ENCODE measurements around the gene NT5C. TPM values are rescaled to one million over a fixed set of nuclear protein-coding genes. Genes with fewer than 3 reads are reported as not detected.
"Not testable (repeated sequence)": the region's sequence is repeated elsewhere in the genome, so short reads cannot be mapped to it uniquely, and the experiment has no call there.

NT5C gene
- total RNA-seq, 1 donor from 2014 or later, result 24.6 TPM

DNA sequence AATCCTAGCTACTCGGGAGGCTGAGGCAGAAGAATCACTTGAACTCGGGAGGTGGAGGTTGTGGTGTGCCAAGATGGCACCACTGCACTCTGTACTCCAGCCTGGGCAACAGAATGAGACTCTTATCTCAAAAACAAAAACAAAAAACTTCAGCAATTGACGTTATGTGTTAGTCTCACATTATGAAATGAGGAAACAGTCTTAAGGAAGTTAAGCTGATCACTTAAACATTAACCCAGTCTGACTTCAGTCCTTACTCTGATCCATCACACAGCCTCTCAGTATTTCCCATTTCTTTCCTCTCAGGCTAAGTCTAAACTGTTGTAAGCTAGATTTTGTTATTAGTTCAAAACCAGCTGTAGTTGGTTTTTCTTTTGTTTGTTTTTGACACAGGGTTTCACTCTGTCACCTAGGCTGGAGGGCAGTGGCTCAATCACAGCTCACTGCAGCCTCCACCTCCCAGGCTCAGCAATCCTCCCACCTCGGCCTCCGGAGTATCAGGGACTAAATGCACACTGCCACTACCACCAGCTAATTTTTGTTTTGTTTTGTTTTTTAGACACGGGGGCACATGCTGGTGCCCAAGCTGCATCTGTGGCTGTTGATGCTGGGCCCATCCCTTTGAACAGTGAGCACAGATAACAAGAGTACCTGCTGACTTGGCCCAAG is 16.5 kb upstream of the NT5C start:
- DNase-seq (no peak), ATAC-seq (ENCODE audit: poor library complexity) (no peak)
- intact Hi-C loops (cut with DNase I), result no loop called here

DNA sequence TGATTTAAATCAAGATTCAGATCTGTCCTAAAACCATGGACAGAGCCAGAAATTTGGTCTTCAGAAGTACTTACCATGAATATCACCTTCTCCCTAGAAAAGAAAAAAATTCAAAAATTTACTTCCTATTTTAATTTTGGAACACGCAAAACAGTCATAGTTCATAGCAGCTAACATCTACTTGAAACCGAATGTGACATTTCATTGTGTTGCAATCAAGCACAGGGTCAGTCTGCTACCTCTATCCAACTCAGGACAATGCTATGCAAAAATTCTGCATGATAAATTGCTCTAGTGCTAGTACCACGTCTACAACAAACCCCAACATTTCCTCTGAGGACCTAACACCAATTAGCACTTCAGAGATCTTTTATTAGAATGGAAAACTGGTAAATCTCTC is 15.1 kb upstream of the NT5C start:
- ATAC-seq (ENCODE audit: poor library complexity) (no peak), DNase-seq (no peak)
- intact Hi-C loops (cut with DNase I), result no loop called here

DNA sequence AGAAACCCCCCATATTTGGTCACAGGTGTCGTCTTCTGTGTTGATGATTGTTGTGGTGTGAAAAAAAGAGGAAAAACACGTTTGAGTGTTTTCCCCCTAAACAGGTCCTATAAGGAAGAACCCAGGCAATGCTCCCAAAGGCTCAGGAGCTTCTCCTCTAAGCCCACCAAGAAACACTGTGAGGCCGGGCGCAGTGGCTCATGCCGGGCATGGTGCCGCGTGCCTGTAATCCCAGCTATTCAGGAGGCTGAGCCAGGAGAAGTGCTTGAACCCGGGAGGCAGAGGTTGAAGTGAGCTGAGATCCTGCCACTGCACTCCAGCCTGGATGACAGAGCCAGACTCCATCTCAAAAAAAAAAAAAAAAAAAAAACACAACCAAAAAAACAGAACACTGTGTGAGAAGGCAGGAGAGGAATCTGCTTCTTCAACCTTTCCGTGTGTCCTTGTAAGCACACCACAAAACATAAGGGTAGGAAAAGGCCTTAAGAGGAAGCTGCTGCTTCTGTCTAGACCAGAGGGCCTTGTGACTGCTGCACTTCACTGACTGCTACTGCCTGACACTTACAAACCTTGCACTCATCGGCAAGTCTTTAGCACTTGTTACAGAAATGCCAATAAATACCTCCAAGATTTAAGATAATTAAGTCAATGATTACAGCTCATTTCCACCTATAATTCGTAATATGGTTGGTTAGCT is 13.4 kb upstream of the NT5C start:
- intact Hi-C loops (cut with DNase I), result no loop called here
- ATAC-seq (ENCODE audit: poor library complexity), result no peak
- no peak for DNase-seq

DNA sequence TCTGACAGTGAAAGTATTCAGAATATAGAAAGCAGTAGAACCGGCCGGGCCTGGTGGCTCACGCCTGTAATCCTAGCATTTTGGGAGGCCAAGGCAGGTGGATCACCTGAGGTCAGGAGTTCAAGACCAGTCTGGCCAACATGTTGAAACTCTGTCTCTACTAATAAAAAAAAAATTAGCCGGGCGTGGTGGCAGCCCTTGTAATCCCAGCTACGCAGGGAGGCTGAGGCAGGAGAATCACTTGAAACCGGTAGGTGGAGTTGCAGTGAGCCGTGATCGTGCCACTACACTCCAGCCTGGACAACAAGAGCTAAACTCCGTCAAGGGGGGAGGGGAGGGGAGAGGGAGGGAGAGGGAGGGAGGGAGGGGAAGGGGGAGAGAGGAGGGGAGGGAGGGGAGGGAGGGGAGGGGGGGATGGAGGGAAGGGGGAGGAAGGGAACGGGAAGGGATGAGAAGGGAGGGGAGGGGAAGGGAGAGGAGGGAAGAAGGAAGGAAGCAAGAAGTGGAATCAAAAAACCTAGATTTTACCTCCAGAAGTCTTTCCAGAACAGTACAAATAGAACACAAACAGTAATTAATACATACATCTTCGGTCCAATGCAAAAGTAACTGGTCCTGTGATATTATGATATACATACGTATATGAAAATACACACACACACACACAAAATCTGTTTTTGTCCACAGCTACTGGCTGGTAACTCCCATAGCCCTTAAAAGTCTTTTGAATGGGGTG is 10.9 kb upstream of the NT5C start:
- DNase-seq (no peak), ATAC-seq (ENCODE audit: poor library complexity) (no peak)
- intact Hi-C loops (cut with DNase I), result no loop called here

DNA sequence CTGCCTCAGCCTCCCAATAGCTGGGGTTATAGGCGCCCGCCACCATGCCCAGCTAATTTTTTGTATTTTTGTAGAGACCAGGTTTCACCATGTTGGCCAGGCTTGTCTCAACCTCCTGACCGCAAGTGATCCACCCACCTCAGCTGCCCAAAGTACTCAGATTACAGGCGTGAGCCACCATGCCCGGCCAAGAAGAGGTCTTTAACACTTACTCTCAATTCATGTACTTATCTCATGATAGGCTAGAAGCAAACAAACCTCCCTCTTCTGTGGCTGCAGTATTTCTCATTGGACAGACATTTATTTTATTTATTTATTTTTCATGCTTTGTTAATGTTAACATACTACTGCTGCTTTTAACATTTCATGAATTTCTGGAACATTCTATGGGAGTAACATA is 7.0 kb upstream of the NT5C start:
- DNase-seq (no peak), ATAC-seq (ENCODE audit: poor library complexity) (no peak)
- intact Hi-C loops (cut with DNase I), result no loop called here

DNA sequence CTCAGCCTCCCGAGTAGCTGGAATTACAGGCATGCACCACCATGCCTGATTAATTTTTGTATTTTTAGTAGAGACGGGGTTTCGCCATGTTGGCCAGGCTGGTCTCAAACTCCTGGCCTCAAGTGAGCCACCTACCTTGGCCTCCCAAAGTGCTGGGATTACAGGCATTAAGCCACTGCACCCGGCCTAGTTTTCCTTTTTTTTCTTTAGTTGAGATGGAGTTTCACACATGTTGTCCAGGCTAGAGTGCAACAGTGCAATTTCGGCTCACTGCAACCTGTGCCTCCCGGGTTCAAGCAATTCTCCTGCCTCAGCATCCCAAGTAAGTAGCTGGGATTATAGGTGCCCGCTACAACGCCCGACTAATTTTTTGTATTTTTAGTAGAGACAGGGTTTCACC is 6.2 kb upstream of the NT5C start:
- DNase-seq; intact Hi-C loops (cut with DNase I); ATAC-seq (ENCODE audit: poor library complexity): not testable (repeated sequence)

DNA sequence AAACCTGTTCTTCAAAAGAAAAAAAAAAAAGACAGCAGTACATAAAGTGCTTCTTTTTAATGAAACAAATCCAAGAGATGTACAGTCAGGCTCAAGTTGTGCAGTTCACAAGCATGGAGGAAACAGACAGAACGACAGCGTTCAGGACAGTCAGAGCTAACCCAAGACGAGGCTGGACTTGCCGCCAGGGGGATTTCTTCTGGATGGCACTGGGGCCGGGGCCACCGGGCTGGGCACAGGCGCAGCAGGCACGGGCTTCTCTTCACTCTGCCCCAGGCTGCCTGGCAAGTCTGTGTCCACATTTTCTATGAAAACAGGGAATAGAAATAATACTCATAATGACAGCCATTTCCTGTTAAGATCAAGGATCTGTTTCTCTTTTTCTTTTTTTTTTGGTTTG is 4.4 kb upstream of the NT5C start:
- DNase-seq, result no peak
- intact Hi-C loops (cut with DNase I), result no loop called here
- ATAC-seq (ENCODE audit: poor library complexity), result no peak

DNA sequence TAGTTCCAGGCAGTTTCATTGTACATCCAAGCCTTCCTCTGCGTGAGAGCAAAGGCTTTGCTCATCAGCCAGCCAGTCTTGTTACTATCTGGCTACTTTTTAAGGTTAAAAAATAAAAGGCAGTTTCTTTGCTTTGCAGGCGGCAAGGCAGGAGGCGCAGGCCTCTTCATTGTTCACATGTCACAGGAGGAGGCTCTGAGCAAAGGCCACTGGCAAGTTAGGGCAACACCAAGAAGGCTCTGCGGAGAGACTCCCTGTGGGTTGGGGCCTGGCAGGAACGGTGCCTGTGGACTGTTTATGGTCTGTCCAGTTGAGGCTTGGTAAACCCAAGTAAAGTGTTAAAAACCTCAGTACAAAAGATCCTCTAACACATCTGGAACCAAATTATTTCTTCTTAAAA is 3.9 kb upstream of the NT5C start:
- intact Hi-C loops (cut with DNase I), result no loop called here
- no peak for ATAC-seq (ENCODE audit: poor library complexity)
- DNase-seq, result no peak

DNA sequence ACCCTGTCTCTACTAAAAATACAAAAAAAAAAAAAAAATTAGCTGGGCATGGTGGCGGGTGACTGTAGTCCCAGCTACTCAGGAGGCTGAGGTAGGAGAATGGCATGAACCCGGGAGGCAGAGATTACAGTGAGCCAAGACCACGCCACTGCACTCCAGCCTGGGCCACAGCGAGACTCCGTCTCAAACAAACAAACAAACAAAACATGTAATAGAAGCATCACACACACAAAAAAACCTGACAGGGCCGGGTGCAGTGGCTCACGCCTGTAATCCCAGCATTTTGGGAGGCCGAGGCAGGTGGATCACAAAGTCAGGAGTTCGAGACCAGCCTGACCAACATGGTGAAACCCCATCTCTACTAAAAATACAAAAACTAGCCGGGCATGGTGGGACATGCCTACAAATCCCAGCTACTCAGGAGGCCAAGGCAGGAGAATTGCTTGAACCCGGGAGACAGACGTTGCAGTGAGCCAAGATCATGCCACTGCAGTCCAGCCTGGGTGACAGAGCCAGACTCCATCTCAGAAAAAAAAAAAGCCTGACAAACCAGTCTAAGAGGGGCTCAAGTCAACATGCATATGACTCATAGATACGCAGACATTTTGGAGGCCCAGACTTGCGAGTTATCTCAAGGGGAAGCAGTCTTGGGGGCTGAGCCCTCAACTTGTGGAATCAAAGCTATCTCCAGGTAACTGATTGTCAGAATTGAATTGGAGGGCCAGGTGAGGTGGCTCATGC is 2.2 kb upstream of the NT5C start:
- peak; percentile 3 for DNase-seq
- ATAC-seq (ENCODE audit: poor library complexity); intact Hi-C loops (cut with DNase I): not testable (repeated sequence)

DNA sequence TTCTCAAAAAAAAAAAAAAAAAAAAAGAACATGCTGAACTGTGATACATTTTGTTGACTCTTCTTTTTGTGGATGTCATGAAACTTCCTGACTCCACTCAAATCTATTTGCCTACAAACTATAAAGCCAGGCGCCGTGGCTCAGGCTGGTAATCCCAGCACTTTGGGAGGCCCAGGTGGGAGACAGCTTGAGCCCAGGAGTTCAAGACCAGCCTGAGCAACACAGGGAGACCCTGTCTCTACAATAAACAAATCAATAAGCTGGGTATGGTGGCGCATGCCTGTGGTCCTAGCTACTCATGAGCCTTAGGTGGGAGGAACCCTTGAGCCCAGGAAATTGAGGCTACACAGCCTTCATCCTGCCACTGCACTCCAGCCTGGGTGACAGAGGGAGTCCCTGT is 1.5 kb upstream of the NT5C start:
- ATAC-seq (ENCODE audit: poor library complexity), result no peak
- peak; percentile 12 for DNase-seq
- intact Hi-C loops (cut with DNase I), result no loop called here

DNA sequence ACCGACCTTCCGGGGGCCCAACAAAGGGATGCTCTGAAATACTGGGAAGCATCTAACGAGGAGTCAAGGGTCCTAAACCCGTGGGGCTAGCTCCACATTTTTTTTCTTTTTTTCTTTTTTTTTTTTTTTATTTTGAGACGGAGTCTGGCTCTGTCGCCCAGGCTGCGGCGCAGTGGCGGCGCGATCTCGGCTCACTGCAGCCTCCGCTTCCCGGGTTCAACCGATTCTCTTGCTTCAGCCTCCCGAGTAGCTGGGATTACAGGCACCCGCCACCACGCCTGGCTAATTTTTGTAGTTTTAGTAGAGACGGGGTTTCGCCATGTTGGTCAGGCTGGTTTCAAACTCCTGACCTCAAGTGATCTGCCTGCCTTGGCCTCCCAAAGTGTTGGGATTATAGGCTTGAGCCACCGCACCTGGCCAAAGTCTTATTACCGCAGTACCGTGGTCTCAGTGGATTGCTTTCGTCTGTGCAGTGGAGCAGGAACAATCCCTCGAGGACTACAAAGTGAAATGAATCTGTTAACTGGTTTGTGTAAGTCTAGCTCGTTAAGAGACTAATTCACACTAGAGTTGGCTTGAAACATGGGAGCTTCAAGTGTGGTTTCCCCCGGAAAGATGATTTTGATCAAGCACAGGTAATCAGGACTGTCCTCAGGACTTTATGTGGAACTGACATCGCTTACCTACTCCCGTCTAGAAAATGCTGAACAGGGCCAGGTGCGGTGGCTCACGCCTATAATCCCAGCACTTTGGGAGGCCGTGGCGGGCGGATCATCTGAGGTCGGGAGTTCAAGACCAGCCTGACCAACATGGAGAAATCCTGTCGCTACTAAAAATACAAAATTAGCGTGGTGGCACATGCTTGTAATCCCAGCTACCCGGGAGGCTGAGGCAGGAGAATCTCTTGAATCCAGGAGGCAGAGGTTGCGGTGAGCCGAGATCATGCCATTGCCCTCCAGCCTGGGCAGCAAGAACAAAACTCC is 767 bp upstream of the NT5C start:
- intact Hi-C loops (cut with DNase I); ATAC-seq (ENCODE audit: poor library complexity): not testable (repeated sequence)
- DNase-seq, result peak; percentile 22

DNA sequence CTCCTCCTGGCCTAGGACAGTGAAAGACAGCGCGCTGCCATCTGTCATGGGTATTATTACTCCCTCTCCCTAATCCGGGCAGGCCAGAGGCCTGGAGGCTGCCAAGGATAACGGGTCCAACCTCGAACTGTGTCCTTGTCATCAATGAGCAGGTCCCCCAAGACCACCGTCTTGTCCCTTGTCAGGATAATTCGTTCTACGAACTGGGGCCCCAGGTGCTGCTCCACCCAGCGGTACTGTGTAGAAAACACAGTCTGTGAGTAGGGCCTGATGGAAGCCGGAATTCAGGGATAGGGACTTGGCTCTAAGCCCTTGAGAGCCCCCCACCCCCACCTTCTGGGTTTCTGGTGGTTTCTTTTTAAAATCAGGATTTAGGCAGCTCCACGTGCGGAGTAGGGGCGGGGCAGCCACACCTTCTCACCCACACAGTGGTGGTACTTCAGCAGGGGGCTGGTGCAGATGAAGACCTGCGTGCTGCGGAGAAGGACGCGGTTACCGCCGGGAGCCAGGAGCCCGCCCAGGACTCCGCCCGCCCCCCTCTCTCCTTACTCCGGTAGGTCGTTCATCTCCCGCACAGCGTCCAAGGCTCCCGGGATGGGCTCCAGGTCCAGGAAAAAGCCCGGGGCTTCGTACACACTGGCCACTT is 787 bp downstream of the NT5C start:
- ATAC-seq (ENCODE audit: poor library complexity), result peak; percentile 66
- DNase-seq, result peak; percentile 63
- intact Hi-C loops (cut with DNase I), result no loop called here

DNA sequence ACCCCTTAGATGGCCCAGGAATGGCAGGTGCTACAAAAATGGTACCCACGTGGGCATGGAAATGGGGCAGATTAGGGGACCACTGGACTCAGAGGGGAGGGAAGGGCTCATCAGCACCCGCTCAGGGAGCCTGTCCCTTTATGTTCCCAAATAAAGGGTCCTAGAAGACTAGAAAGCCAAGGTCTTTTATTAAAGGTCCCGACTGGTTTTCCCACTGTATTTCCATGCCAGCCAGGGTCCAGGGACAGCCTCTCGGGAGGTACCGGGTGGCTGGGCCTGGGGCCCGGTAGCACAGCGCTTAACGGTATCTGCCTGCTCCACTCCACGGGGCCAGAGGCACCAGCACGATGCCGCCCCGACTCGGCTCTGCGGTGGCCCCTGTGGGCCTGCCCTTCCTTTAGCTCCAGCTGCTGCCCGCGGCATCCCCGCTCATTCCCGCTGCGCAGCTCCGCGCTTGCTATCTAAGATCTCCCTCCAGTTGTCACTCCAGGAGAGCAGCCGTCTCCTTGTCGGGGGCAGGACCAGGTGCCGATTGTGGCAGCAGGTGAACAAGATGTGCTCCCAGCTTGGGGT is 1.4 kb downstream of the NT5C start:
- intact Hi-C loops (cut with DNase I), result no loop called here
- ATAC-seq (ENCODE audit: poor library complexity), result no peak
- peak; percentile 43 for DNase-seq

DNA sequence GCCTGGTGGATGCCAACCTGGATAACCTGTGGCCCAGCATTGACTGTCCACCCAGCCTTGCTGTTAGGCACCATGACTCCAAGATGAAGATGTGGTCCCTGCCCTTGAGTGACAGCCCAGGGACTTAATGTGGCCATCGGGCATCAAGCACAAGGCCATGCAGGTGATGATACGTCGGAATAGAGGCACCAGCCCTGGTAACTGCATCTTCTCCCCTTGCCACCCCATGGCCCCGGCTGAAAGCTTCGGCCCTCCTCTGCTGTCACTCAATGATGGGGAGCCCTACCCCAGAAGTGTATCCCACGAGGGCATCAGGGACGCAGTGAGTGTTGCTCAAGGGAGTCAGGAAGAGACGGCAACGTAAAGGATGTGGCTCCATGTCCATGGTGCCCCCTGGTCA is 2.0 kb downstream of the NT5C start:
- intact Hi-C loops (cut with DNase I), result no loop called here
- ATAC-seq (ENCODE audit: poor library complexity), result no peak

DNA sequence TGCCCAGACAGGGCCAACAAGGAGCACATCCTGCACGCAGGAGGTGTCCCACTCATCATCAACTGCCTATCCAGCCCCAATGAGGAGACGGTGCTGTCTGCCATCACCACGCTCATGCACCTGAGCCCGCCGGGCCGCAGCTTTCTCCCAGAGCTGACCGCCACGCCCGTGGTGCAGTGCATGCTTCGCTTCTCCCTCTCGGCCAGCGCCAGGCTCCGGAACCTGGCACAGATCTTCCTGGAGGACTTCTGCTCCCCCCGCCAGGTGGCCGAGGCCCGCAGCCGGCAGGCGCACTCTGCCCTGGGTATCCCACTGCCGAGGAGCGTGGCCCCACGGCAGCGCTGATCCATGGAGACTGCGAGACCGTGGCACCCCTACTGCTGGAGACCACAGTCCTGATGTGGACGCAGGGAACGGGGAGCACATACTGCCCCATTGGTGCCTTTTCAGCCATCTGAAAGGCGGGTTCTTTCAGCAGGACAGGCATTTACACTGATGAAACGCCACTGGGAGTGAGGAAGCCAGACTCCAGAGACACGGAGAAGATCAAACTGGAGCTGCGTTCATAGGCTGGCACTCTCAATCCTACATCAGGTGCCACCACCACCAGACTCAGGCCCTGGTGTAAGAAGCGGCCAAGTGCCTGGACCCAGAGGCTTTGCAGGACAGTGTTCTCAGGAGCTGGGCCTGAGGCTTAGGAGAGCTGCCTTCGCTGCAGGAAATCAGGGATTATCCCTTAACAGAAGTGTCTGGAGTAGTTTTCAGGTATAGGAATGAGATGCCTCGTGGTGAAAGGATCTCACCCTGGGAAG is 2.6 kb downstream of the NT5C start:
- ATAC-seq (ENCODE audit: poor library complexity) (no peak), DNase-seq (peak; percentile 42)
- intact Hi-C loops (cut with DNase I), result no loop called here

More for the DNA sequence above, 2.0 kb downstream of the NT5C start:
- peak; percentile 26 for DNase-seq

DNA sequence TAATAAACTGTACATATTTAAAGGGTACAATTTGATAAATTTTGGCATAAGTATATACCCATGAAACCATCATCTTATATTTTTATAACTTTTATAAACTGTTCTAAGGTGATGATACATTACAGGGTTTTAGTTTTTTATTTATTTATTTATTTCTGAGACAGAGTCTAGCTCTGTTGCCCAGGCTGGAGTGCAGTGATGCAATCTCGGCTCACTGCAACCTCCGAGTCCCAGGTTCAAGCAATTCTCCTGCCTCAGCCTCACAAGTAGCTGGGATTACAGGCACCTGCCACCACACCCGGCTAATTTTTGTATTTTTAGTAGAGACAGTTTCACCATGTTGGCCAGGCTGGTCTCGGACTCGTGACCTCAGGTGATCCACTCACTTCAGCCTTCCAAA is 3.6 kb downstream of the NT5C start:
- ATAC-seq (ENCODE audit: poor library complexity); intact Hi-C loops (cut with DNase I); DNase-seq: not testable (repeated sequence)

DNA sequence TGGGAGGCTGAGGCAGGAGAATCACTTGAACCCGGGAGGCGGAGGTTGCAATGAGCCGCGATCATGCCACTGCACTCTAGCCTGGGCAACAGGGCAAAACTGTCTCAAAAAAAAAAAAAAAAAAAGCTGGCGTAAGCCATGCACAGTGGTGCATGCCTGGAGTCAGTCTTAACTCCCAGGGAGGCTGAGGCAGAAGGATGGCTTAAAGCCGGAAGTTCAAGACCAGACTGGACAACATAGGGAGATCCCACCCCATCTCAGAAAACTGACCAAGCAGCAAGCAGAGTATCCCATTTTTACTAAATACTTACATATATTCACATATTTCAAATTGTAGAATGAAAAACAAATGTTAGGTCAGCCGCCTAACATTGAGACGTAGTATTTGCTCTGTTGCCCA is 4.6 kb downstream of the NT5C start:
- no peak for DNase-seq
- intact Hi-C loops (cut with DNase I), result no loop called here
- no peak for ATAC-seq (ENCODE audit: poor library complexity)
